Omental fat pad (tissue), 4 donors: ENCODE data around the gene TOMM34. TPM values are rescaled to one million over a fixed set of nuclear protein-coding genes. Genes with fewer than 3 reads are reported as not detected.

Experiments
- ATAC-seq: fragments of 150-250 bp; one replicate; pipeline ENCODE4 v1.9.1; 2016; ENCODE audit warnings: mild to moderate bottlenecking, moderate library complexity; ENCODE audit not compliant: low FRiP score
- DNase-seq: peaks from one replicate; pipeline ENCODE4 v3.0.0-alpha.2; 2019; ENCODE audit warnings: low spot score
- CTCF ChIP-seq, 3 donors: fragments of 450-650 bp; IDR thresholded peaks; one replicate each; pipeline ENCODE4 v1.5.1; 2016 to 2017; ENCODE audit warnings: antibody characterized with exemption in 3 of 3, mild to moderate bottlenecking in 3 of 3, moderate library complexity in 2 of 3
- total RNA-seq, 4 donors: library from RNA; depleted of rRNA; stranded (reverse); fragments of >200 nt; gene quantifications; one replicate each; pipeline ENCODE4 v1.1.0, GENCODE V29; 2016

The TOMM34 gene
- total RNA-seq, 4 donors from 2014 or later: 9.1 to 23.9 (median 12.1) TPM

DNA sequence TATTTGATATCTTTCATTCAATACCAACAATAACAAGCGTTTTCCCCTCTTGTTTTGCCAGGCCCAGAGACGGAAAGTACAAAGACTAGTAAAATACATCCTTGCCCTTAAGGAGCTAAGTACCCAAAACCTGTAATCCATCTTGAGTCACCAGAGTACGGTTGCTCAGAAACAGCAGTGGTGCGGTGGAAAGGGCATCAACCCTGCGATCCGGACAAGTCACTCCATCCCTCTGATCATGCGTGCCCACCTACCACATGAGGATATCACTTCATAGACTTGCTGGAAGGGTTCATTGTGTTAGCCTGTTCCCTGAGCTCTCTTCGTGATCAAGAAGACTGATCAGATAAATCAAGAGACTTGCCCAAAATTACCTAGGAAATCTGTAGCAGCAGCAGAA lies 1.9 kb downstream of the TOMM34 start:
- no peak for ATAC-seq

DNA sequence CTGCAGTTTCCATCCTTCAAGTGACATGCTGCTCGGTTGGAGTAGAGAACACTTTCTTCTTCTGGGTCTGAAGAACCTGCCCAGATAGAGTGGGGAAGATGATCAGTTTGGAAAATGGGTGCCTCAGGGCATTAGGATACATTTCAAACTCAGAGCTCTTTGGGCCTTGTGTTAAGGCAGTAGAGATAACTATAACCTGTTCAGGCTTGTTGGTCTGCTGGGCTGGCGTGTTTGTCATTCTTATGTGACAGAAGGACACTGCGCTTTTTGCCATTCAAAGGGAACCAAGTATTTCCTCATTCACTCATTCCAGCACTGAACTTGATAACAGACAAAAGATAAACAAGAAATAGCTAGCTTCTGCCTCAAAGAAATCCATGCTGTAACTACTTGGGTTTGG lies 3.8 kb downstream of the TOMM34 start:
- ATAC-seq (no peak), DNase-seq (no peak)
- TF ChIP-seq CTCF (IDR thresholded peaks at IDR 0.05): no peak

More for the DNA sequence above, 1.9 kb downstream of the TOMM34 start:
- no peak for DNase-seq
- TF ChIP-seq CTCF (IDR thresholded peaks at IDR 0.05): no peak

- DNase-seq (no peak), ATAC-seq (no peak)
- TF ChIP-seq CTCF (IDR thresholded peaks at IDR 0.05): no peak
Observed at GRCh38 chr20:44955270-44955669, 4.9 kb downstream of the TOMM34 start.

- TF ChIP-seq CTCF (IDR thresholded peaks at IDR 0.05): no peak
- ATAC-seq (no peak), DNase-seq (no peak)
Observed at GRCh38 chr20:44954211-44954610, 6.0 kb downstream of the TOMM34 start.

DNA sequence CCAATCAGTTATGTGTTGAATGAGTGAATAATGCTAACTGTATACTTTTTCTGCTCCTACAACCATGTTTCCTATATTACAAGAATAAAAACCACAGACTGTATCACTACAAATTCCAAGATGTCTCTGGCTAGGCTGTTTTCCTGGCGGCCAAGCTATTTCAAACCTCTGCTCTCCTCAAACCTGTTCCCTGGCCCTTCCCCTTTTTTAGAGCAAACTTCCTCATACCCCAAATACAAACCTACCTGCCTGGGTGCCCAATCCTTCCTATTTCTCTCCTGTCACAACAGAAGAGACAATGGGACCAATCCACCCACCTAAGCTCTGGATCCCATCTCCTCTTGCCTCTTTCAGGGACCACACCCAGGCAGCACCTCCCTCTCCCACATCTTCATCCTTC lies 7.5 kb downstream of the TOMM34 start:
- no peak for TF ChIP-seq CTCF (IDR thresholded peaks at IDR 0.05)
- no peak for DNase-seq
- no peak for ATAC-seq

DNA sequence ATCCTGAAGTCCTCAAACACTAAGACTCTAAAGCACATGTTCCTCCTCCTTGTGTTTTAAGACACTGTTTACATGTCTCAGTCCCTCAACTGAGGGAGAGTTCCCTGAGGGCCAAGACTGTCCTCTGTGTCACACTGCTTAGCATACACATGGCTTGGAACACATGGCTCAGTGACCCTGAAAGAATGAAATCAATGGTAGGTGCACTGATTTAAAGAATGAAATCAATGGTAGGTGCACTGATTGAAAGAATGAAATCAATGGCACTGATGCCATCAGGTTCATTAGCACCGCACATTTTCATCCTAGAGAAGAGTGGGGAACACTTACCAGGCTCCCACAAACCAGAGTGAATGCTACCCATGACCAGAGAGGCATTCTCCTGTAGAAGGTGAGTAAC lies 9.8 kb downstream of the TOMM34 start:
- no peak for TF ChIP-seq CTCF (IDR thresholded peaks at IDR 0.05)

DNA sequence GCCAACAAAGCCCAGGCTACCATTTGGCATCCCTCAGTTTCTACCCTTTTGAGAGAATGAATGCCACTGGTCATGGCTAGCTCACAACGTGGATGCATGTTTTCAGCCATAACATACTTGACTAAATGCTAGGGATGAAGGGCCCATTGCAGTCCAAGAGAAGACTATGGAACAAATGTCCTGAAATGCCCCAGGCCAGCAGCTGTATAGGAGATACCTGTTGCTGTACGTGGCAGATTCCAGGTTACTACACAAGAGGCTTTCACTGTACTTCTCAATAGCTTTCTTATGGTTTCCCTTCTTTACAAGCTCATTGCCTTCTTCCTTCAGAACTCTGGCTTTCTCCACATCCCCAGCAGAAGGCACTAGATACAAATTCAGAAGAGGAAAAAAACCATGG lies 11.7 kb downstream of the TOMM34 start:
- DNase-seq (no peak), ATAC-seq (no peak)
- TF ChIP-seq CTCF (IDR thresholded peaks at IDR 0.05): no peak

More for the DNA sequence above, 9.8 kb downstream of the TOMM34 start:
- DNase-seq (no peak), ATAC-seq (no peak)
